ENCODE measurements around the gene SLC20A1.

Gene SLC20A1

GRCh38 chr2:112670252-112671022 is 24.7 kb downstream of the SLC20A1 start:
- no peak for TF ChIP-seq BACH2 (CRISPR knock-in tag; IDR thresholded peaks at IDR 0.05; ENCODE audit: borderline replicate concordance)
- TF ChIP-seq ZFP30 (CRISPR knock-in tag; IDR thresholded peaks at IDR 0.05), result no peak
- TF ChIP-seq ESRRG (CRISPR knock-in tag; IDR thresholded peaks at IDR 0.05), result no peak
- no peak for TF ChIP-seq ISL1 (CRISPR knock-in tag; IDR thresholded peaks at IDR 0.05)
- no peak for TF ChIP-seq CREB5 (CRISPR knock-in tag; IDR thresholded peaks at IDR 0.05; ENCODE audit: low read depth)
- no peak for TF ChIP-seq TSHZ2 (CRISPR knock-in tag; IDR thresholded peaks at IDR 0.05)
- TF ChIP-seq PPARA (CRISPR knock-in tag; IDR thresholded peaks at IDR 0.05; ENCODE audit: borderline replicate concordance), result no peak
- TF ChIP-seq OSR1 (CRISPR knock-in tag; IDR thresholded peaks at IDR 0.05), result no peak
- TF ChIP-seq CSRNP3 (CRISPR knock-in tag; IDR thresholded peaks at IDR 0.05), result no peak
- no peak for TF ChIP-seq ZFP3 (CRISPR knock-in tag; IDR thresholded peaks at IDR 0.05)
- no peak for ATAC-seq

GRCh38 chr2:112671801-112672200 is 26.1 kb downstream of the SLC20A1 start:
- TF ChIP-seq ZNF8 (CRISPR knock-in tag; IDR thresholded peaks at IDR 0.05) (no peak), ZC3H10 (CRISPR knock-in tag; IDR thresholded peaks at IDR 0.05) (no peak), PPARA (CRISPR knock-in tag; IDR thresholded peaks at IDR 0.05; ENCODE audit: borderline replicate concordance) (no peak), CSRNP3 (CRISPR knock-in tag; IDR thresholded peaks at IDR 0.05) (no peak), CSDC2 (CRISPR knock-in tag; IDR thresholded peaks at IDR 0.05) (no peak), ZFP3 (CRISPR knock-in tag; IDR thresholded peaks at IDR 0.05) (no peak), BACH2 (CRISPR knock-in tag; IDR thresholded peaks at IDR 0.05; ENCODE audit: borderline replicate concordance) (no peak), ZFP30 (CRISPR knock-in tag; IDR thresholded peaks at IDR 0.05) (no peak), POU6F1 (CRISPR knock-in tag; IDR thresholded peaks at IDR 0.05; ENCODE audit: borderline replicate concordance, low read depth) (no peak), GLIS3 (CRISPR knock-in tag; IDR thresholded peaks at IDR 0.05) (no peak)
- ATAC-seq, result no peak

GRCh38 chr2:112673008-112673407 is 27.3 kb downstream of the SLC20A1 start:
- TF ChIP-seq ZC3H10 (CRISPR knock-in tag; IDR thresholded peaks at IDR 0.05), result no peak
- TF ChIP-seq ARNTL (CRISPR knock-in tag; IDR thresholded peaks at IDR 0.05; ENCODE audit: borderline replicate concordance, low read depth), result no peak
- no peak for TF ChIP-seq TSHZ2 (CRISPR knock-in tag; IDR thresholded peaks at IDR 0.05)
- no peak for TF ChIP-seq ISL1 (CRISPR knock-in tag; IDR thresholded peaks at IDR 0.05)
- TF ChIP-seq ZNF8 (CRISPR knock-in tag; IDR thresholded peaks at IDR 0.05), result no peak
- no peak for TF ChIP-seq BACH2 (CRISPR knock-in tag; IDR thresholded peaks at IDR 0.05; ENCODE audit: borderline replicate concordance)
- ATAC-seq, result no peak
